Stomach (tissue), 9 donors: Measurements from ENCODE around the gene OTX2. TPM values are rescaled to one million over a fixed set of nuclear protein-coding genes. Genes with fewer than 3 reads are reported as not detected.

Source experiments
- DNase-seq, 2 donors: peaks; one replicate each; pipeline versions ENCODE4 v3.0.0 to v3.0.0-alpha.2; 2013 to 2019
- H3K27ac ChIP-seq, 5 donors: fragments of 200-600 bp in 4 of 5; sonication (generic) in 4 of 5; one replicate each; pipeline ENCODE4 v1.5.1; 2013 to 2019; ENCODE audit warnings: mild to moderate bottlenecking in 1 of 5, moderate library complexity in 1 of 5
- H3K27me3 ChIP-seq, 3 donors: fragments of 200-600 bp; sonication (generic); one replicate each; pipeline ENCODE4 v1.5.1; 2017 to 2019; ENCODE audit warnings: mixed run types in 1 of 3
- H3K36me3 ChIP-seq, 4 donors: fragments of 200-600 bp; sonication (generic); 1 replicate in 3 of 4; 2 replicates in 1 of 4; pipeline ENCODE4 v1.5.1; 2016 to 2019
- H3K4me1 ChIP-seq, 4 donors: fragments of 200-600 bp; sonication (generic); one replicate each; pipeline ENCODE4 v1.5.1; 2016 to 2019
- H3K4me3 ChIP-seq, 4 donors: fragments of 200-600 bp; sonication (generic) in 3 of 4; one replicate each; pipeline ENCODE4 v1.5.1; 2016 to 2019; ENCODE audit warnings: mild to moderate bottlenecking in 1 of 4
- H3K9me3 ChIP-seq, 4 donors: fragments of 200-600 bp; sonication (generic); one replicate each; pipeline ENCODE4 v1.5.1; 2016 to 2019
- CTCF ChIP-seq, 7 experiments: fragments of 450-650 bp in 4 of 7; fragments of 200-600 bp in 3 of 7; sonication (generic) in 3 of 7; IDR thresholded peaks; one replicate each; pipeline ENCODE4 v1.5.1; 2016 to 2019; ENCODE audit warnings: antibody characterized with exemption in 7 of 7, control low read depth in 2 of 7, mild to moderate bottlenecking in 1 of 7
- EP300 ChIP-seq: sonication (generic); formaldehyde crosslinking; IDR thresholded peaks from one replicate; pipeline ENCODE4 v1.6.1; 2017; ENCODE audit warnings: antibody characterized with exemption
- POLR2A ChIP-seq, 4 donors: fragments of 450-650 bp; IDR thresholded peaks; one replicate each; pipeline ENCODE4 v1.6.1; 2016; ENCODE audit warnings: antibody characterized with exemption in 4 of 4, control low read depth in 2 of 4, mild to moderate bottlenecking in 1 of 4, moderate library complexity in 1 of 4
- POLR2AphosphoS5 ChIP-seq, 3 donors: sonication (generic); formaldehyde crosslinking; IDR thresholded peaks; one replicate each; pipeline ENCODE4 v1.6.1; 2016; ENCODE audit warnings: antibody characterized with exemption in 3 of 3
- WGBS, 5 donors: extraction: QIAGEN DNeasy Blood & Tissue Kit in 3 of 5; methylation state at CpG; one replicate each; pipeline versions ENCODE4 v1.1.5 to v1.1.7; 2013 to 2018; 5-methylcytosine and 5-hydroxymethylcytosine counted together
- intact Hi-C: fragments of 100-400 bp; cut with DNase I; formaldehyde crosslinking; loops from one replicate; pipeline ENCODE4 v1.15.1; 2023; ENCODE audit warnings: low total_unique reads
- polyA plus RNA-seq, 3 donors: library from polyadenylated mRNA; stranded (reverse); fragments of 200-250 nt; gene quantifications; one replicate each; pipeline ENCODE4 v1.2.3, GENCODE V29; 2013
- total RNA-seq, 5 donors: library from RNA; depleted of rRNA; stranded (reverse); fragments of >200 nt; gene quantifications; one replicate each; pipeline versions ENCODE4 v1.1.0 to v1.2.3, GENCODE V29; 2014 to 2016
- donor health status: healthy with polysubstance abuse.
- donor health status: Bipolar disorder and iron deficiency.
- donor health status: healthy.

OTX2 gene
- total and polyA plus RNA-seq, 8 donors: not detected

- intact Hi-C loops: no loop called here
These were observed 29.9 kb upstream of the OTX2 start for GRCh38 chr14:56840221-56840620.

GRCh38 chr14:56829151-56829550, 18.9 kb upstream of the OTX2 start:
- intact Hi-C loops: no loop called here
- Histone ChIP-seq H3K36me3 (no peaks in the 10 kb centered on the region), H3K9me3 (no peaks in the 10 kb centered on the region), H3K27me3 (peaks cover 0 to 20% (median 0%) of the 10 kb centered on the region in 3 donors), H3K4me1 (no peaks in the 10 kb centered on the region), H3K27ac (no peak overlapping the region), H3K4me3 (no peak overlapping the region)
- TF ChIP-seq POLR2A (IDR thresholded peaks at IDR 0.05): no peak
- TF ChIP-seq POLR2AphosphoS5 (IDR thresholded peaks at IDR 0.05): no peak
- no peak for TF ChIP-seq CTCF (IDR thresholded peaks at IDR 0.05)
- TF ChIP-seq EP300: no peak
- 88 to 92% (median 90%) methylated on average over 4 of the region's 4 CpGs for WGBS, 5 donors
- DNase-seq: no peak

More at GRCh38 chr14:56840221-56840620, 29.9 kb upstream of the OTX2 start:
- TF ChIP-seq EP300 (no peak), POLR2A (IDR thresholded peaks at IDR 0.05) (no peak), CTCF (IDR thresholded peaks at IDR 0.05) (no peak), POLR2AphosphoS5 (IDR thresholded peaks at IDR 0.05) (no peak)
- Histone ChIP-seq H3K27ac (no peak overlapping the region), H3K4me1 (no peaks in the 10 kb centered on the region), H3K27me3 (peaks cover 0 to 16% (median 3%) of the 10 kb centered on the region in 3 donors), H3K4me3 (no peak overlapping the region), H3K9me3 (no peaks in the 10 kb centered on the region), H3K36me3 (no peaks in the 10 kb centered on the region)
- 68 to 75% (median 71%) methylated on average over 6 of the region's 6 CpGs for WGBS, 5 donors
- DNase-seq: no peak

GRCh38 chr14:56826214-56826613, 15.9 kb upstream of the OTX2 start:
- Histone ChIP-seq H3K27ac (no peak overlapping the region), H3K4me1 (no peaks in the 10 kb centered on the region), H3K4me3 (no peak overlapping the region), H3K27me3 (peaks cover 0 to 28% (median 0%) of the 10 kb centered on the region in 3 donors), H3K9me3 (no peaks in the 10 kb centered on the region), H3K36me3 (no peaks in the 10 kb centered on the region)
- intact Hi-C loops: no loop called here
- DNase-seq: no peak
- no peak for TF ChIP-seq POLR2A (IDR thresholded peaks at IDR 0.05)
- no peak for TF ChIP-seq CTCF (IDR thresholded peaks at IDR 0.05)
- TF ChIP-seq POLR2AphosphoS5 (IDR thresholded peaks at IDR 0.05): no peak
- TF ChIP-seq EP300: no peak
- WGBS, 5 donors: 72 to 89% (median 86%) methylated on average over 4 of the region's 4 CpGs

GRCh38 chr14:56821805-56822610, 11.7 kb upstream of the OTX2 start:
- H3K27me3 ChIP-seq: peaks cover 1 to 65% (median 15%) of the 10 kb centered on the region in 3 donors
- WGBS, 5 donors: 31 to 46% (median 40%) methylated on average over 6 of the region's 6 CpGs
- no peak overlapping the region for H3K4me3 ChIP-seq
- no peak overlapping the region for H3K27ac ChIP-seq
- no peaks in the 10 kb centered on the region for H3K4me1 ChIP-seq
- intact Hi-C loops: no loop called here
- TF ChIP-seq EP300 (no peak), POLR2A (IDR thresholded peaks at IDR 0.05) (no peak), POLR2AphosphoS5 (IDR thresholded peaks at IDR 0.05) (no peak), CTCF (IDR thresholded peaks at IDR 0.05) (no peak)
- no peaks in the 10 kb centered on the region for H3K9me3 ChIP-seq
- DNase-seq: no peak
- no peaks in the 10 kb centered on the region for H3K36me3 ChIP-seq
